NCI-H1436 treated with DMSO at 0.1 percent for 48 hours (cell line): ENCODE data around the gene PHF2.

Experiments used
- DNase-seq: peaks from one replicate; lab custom pipeline; 2025; lab: John Stamatoyannopoulos, UW

Gene PHF2

DNA sequence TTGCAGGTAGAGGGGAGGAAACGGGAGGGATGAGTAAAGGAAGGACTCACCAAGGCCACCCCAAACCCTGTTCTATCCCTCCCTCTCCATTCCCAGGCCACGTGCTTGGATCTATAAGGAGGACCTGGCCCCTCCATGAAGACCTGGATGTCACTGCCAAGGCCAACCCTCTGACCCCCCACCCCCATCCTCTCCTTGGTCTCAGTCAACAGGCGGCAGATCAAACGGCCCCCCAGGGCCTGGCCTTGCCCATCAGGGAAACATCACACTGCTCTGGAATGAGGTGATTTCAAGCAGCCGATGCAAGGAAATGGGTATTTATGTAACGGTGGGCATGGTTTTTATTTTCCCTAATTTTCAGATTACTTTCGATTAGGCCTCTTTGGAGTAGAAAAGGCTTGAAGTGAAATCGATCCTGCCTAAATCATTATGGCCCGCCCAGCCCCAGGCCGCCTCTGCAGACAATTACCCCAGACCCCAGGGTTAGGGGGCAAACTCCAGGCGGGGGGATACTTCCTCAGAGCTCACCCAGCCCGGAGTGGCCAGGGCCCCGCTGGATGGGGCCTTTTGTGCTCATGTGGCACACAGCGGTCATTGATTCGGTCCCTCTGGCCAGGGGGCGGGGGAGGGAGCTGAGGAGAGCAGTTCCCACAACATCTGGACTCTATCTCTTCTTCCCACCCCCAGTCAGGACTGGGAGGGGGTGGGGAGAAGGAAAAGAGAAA is 125.3 kb downstream of the PHF2 start:
- DNase-seq: no peak

DNA sequence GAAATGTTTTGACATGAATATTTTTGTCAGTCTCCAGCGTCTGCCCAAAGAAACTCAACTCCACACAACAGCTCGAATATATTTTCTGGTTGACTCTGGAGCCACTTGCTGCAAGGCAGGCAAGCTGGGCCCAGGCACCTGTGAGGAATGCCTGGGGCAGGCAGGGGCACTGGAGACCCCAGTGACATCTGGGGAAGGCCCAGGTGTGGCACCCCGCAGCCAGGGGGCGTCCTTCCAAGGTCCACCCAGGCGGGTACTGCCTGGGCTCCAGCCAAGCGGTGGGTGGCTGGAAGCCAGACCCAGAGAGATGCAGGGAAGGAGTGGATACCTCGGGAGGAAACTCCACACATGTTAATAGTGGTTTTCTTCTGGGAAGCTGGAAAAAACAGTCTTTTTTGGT is 125.9 kb downstream of the PHF2 start:
- DNase-seq: no peak

DNA sequence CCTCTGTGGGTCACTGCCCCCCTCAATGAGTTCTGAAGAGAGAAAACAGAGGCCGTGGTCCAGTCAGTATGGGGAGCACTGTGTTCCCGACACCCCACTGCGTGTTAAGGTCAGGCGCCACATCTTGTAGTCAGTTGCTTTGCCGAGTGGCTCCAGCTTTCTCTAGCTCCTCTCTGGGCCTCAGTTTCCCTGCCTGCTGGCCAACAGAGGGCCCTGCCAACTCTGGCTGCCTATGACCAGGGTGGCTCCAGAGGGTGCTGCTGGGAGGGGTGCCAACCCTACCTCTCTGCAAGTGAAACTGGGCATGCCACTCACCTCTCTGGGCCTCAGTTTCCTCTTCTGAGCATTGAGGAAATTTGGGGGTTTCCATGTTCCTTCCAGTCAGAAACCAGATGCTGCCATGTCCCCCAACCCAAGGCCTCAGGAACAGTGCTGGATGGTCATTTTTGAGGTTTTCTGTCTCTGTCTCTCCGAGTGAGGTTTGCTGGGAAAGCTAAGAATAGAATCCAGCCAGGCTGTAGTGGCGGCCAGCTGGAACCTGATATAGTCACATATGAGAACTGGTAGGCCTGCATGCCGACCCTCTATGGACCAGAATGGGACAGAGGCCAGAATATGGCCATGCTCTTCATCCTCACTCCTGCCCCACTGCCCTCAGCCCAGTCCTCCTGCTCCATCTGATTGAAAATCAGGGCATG is 132.1 kb downstream of the PHF2 start:
- no peak for DNase-seq

DNA sequence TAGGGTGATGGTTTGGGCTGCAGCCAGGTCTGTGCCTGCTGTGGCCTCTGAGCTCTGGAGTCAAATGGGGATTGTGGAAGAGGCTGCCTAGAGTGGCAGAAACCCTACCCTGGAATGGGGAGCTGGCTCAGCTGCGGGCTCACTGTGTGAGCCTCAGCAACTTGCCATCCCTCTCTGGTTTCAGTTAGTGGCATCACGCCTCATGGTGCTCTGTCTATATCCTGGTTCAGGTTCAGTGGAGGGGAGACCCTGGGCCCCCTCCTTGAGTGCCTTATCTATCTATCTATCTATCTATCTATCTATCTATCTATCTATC is 132.6 kb downstream of the PHF2 start:
- no peak for DNase-seq

DNA sequence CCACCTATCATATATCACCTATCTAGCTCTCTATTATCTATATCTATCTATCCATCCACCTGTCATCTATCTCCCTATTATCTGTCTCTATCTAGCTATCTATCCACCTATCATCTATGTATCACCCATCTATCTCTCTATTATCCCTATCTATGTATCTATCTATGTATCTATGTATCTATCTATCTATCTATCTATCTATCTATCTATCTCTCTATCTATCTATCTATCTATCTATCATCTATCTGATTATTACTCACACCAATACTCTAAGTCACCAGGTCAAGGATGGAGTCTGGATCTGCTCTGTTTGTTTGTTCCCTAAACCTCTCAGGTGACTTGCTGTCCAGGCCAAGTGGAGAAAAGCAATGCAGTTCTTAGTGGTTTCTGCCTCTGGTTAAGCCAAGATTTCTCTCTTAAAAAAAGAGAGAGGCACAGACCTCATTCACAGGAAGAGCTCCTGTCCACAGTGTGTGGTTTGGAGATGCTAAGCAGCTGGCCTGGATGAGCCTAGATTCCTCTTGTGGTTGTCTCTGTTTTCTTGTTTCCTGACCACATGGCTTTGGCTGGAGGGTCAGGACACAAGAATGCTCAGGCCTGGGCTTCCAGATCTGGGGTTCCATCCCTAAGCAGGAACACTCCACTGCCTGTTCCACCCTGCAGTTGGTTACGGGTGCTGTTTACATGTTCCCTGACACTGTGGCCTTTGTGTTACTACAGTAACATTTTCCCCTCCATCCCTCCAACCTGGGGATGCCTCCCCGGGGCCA is 133.4 kb downstream of the PHF2 start:
- no peak for DNase-seq

DNA sequence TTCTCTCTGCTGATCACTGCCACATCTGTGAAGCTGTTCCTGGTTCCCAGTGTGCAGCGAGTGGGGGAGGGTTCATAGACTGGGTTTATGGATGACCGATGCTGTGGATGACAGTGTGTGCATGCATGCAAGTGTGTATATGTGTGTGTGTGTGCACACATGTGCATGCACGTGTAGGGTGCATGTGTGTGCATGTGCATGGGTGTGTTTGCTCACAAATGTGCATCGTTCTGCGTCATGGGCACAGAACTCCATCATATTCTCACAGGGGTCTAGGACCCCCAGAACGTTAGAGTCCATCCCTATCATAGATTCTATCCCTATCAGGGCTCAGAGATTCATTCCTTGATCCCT is 134.0 kb downstream of the PHF2 start:
- DNase-seq: no peak

DNA sequence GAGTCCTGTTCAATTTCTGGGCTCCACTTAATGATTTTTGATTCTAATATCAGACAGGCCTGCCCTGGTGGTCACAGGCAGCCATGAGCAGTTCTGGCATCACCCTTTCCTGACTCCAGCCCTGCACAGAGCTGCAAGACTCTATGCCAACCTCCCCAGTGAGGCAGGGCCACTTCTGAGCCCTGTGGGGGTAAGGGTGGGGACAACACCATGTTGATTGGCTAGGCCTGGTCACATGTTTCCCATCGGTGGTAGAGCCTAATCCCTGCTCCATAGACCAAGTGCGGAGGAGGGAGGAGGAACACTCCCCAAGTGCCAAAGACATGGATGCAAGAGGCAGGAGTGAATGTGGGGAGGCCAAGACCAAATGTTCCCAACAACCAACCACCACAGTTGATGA is 134.6 kb downstream of the PHF2 start:
- no peak for DNase-seq

DNA sequence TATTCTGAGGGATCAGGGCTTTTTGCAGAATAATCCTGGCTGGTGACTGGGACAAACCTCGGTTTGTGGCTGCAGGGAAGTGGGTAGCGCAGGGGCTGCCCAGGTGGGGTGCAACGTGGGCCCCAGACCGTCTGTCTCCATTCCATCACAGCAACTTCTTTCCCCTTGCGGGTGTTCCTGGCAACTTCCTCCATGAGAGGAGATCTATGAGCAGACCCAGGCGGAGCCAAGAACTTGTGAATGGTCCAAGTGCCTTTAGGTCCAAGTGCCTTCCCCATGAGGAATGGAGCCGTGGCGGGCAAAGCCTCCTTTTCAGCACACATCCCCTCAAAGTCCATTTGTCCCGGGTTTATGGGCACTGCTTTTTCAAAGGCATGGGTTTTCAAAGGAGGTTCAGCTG is 136.5 kb downstream of the PHF2 start:
- DNase-seq: no peak

DNA sequence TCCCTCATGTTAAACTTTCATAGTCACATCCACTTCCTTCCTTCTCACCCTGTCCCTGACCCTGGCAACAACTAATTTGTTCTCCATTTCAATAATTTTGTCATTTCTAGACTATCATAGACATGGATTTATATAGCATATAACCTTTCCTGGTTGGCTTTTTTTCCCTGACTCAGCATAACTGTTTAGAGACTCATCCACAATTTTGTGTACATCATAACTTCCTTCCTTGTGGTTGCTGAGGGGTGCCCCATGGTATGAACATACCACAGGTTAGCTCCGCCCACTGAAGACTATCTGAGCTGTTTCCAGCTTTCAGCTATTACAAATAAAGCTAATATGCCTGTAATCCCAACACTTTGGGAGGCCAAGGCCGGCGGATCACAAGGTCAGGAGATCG is 137.3 kb downstream of the PHF2 start:
- DNase-seq: no peak

DNA sequence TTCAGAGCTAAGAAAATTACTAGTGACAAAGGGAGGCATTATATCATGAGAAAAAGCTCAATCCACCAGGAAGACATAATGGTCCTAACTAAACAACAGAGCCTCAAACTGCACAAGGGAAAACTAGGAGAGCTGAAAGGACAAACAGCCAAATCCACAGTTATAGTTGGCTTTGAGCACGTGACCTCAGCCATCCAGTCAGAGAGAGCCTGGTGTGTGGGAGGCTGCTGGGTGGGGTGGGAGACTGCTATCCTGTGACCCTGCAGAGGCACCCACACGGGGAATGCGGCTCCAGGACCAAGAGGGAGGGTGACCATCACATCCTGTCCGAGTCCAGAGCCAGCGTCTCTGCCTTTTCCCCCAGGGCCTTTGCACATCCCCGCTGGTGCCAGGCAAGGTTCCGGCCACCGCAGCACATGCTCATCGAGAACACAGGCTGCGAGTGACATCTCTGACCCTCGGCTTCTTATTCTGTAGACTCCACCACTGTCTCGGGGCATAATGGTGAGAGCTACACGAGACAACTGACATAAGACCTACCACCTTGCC is 145.1 kb downstream of the PHF2 start:
- DNase-seq: no peak

DNA sequence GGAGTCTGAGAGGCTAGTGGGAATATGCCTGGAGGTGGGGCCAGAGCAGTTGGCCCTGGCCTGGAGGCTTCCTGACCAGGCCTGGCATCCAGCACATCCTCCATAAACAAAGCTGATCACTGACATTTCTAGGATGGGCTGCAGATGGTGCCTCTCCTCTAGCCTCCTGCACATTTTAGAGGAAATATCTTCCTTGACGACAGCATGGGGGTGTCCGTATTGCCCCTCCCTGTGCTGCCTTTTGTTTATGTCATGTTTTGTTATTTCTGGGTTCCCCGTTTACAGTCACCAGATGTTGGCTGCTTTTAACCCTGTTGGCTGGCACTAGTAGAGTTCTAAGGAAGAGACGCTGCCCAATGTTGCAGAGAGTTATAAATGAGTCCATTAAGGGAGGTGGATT is 148.5 kb downstream of the PHF2 start:
- DNase-seq: no peak

DNA sequence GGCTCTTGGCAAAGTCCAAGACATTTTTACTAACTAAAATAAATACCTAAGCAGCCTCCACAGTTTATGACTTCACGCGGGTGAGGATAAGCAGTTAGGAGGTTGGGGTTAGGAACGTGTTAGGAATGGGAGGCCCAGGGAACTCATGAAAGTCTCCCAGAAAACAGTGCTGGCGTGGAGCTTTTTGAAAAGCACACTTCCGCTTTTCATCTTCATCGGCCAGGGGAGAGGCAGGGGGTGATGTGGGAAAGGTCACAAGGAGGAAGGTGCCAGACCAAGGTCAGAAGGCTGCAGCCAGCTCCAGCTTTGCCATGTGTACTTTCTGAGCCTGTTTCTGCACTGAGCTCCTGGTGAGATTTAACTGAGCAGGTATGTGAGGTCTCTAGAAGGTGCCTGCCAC is 149.0 kb downstream of the PHF2 start:
- no peak for DNase-seq

DNA sequence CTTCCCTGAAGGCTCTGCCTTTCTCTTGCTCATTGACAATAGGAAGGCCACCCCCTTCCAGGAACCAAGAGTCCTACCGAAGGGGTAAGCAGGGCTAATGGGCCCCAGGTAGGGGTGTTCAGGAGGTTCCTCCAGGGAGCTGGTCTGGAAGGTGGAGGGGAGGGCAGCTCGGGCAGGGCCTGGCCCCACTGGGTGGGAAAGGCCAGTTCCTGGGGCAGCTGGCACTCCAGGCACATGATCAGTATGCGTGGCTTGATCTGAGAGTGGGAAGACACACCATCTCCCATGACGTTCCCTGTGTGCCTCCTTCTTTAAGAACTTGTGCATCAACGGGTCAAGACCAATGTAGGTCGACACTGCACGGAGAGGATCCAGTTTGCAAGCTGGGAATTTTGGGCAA is 149.8 kb downstream of the PHF2 start:
- no peak for DNase-seq
